ENCODE results near the gene TPCN2.

The TPCN2 gene

GRCh38 chr11:69129647-69130046 is 80.9 kb downstream of the TPCN2 start:
- no peak overlapping the region for H2BK5ac ChIP-seq (ENCODE audit: low read depth, low read length, poor library complexity)
- peaks cover 4 to 6% of the 10 kb centered on the region in 2 experiments for H3K4me1 ChIP-seq (ENCODE audit: control insufficient read depth in 1 of 2, insufficient read depth in 2 of 2, low read length in 2 of 2)
- H3K9me3 ChIP-seq (ENCODE audit: insufficient read depth, low read depth, low read length), result no peaks in the 10 kb centered on the region
- no peak overlapping the region for H3K23ac ChIP-seq (ENCODE audit: low read length)
- H2AK5ac ChIP-seq (ENCODE audit: low read length), result no peak overlapping the region
- H3K18ac ChIP-seq (ENCODE audit: low read length), result no peak overlapping the region
- H4K12ac ChIP-seq (ENCODE audit: low read depth, low read length), result no peak overlapping the region
- H3K14ac ChIP-seq (ENCODE audit: low read length), result no peak overlapping the region
- H4K91ac ChIP-seq (ENCODE audit: low read depth, low read length), result no peak overlapping the region
- no peak overlapping the region for H3K27ac ChIP-seq (ENCODE audit: low read depth, low read length)
- no peaks in the 10 kb centered on the region for H3K27me3 ChIP-seq (ENCODE audit: insufficient read depth, low read length)
- no peak overlapping the region for H3K4ac ChIP-seq (ENCODE audit: low read depth, low read length)
- no peak for DNase-seq
- no peaks in the 10 kb centered on the region for H3K36me3 ChIP-seq (ENCODE audit: control insufficient read depth in 1 of 2, insufficient read depth in 2 of 2, low read length in 2 of 2)
- H2BK12ac ChIP-seq (ENCODE audit: low read length), result no peak overlapping the region
- H3K4me2 ChIP-seq (ENCODE audit: low read length), result no peak overlapping the region
- no peak overlapping the region for H2AFZ ChIP-seq (ENCODE audit: insufficient read depth, low read length, poor library complexity)
- no peak overlapping the region for H2BK120ac ChIP-seq (ENCODE audit: insufficient read depth, low read length, poor library complexity)
- H4K8ac ChIP-seq (ENCODE audit: low read depth, low read length), result no peak overlapping the region
- H3K79me2 ChIP-seq (ENCODE audit: control insufficient read depth, insufficient read depth, low read length, poor library complexity), result no peaks in the 10 kb centered on the region
- no peak overlapping the region for H3K4me3 ChIP-seq (ENCODE audit: low read depth, low read length)
- no peak overlapping the region for H3K9ac ChIP-seq (ENCODE audit: low read length)
- no CpG with 5 or more reads among the region's 7 CpGs for WGBS (ENCODE audit: extremely low coverage, insufficient coverage, insufficient read length)
- H3K79me1 ChIP-seq (ENCODE audit: low read length), result peaks cover 4% of the 10 kb centered on the region

GRCh38 chr11:69130654-69131053 is 81.9 kb downstream of the TPCN2 start:
- H3K27me3 ChIP-seq (ENCODE audit: insufficient read depth, low read length), result no peaks in the 10 kb centered on the region
- H3K9me3 ChIP-seq (ENCODE audit: insufficient read depth, low read depth, low read length), result no peaks in the 10 kb centered on the region
- peaks cover 4 to 6% of the 10 kb centered on the region in 2 experiments for H3K4me1 ChIP-seq (ENCODE audit: control insufficient read depth in 1 of 2, insufficient read depth in 2 of 2, low read length in 2 of 2)
- peaks cover 4% of the 10 kb centered on the region for H3K79me1 ChIP-seq (ENCODE audit: low read length)
- H3K79me2 ChIP-seq (ENCODE audit: control insufficient read depth, insufficient read depth, low read length, poor library complexity), result no peaks in the 10 kb centered on the region
- H3K14ac ChIP-seq (ENCODE audit: low read length), result no peak overlapping the region
- no peak overlapping the region for H3K9ac ChIP-seq (ENCODE audit: low read length)
- H4K91ac ChIP-seq (ENCODE audit: low read depth, low read length), result no peak overlapping the region
- H4K8ac ChIP-seq (ENCODE audit: low read depth, low read length), result no peak overlapping the region
- H2BK12ac ChIP-seq (ENCODE audit: low read length), result no peak overlapping the region
- DNase-seq, result no peak
- no peak overlapping the region for H2AFZ ChIP-seq (ENCODE audit: insufficient read depth, low read length, poor library complexity)
- no peak overlapping the region for H2BK120ac ChIP-seq (ENCODE audit: insufficient read depth, low read length, poor library complexity)
- H3K23ac ChIP-seq (ENCODE audit: low read length), result no peak overlapping the region
- no peak overlapping the region for H2AK5ac ChIP-seq (ENCODE audit: low read length)
- no peaks in the 10 kb centered on the region for H3K36me3 ChIP-seq (ENCODE audit: control insufficient read depth in 1 of 2, insufficient read depth in 2 of 2, low read length in 2 of 2)
- no peak overlapping the region for H3K4me3 ChIP-seq (ENCODE audit: low read depth, low read length)
- no peak overlapping the region for H3K27ac ChIP-seq (ENCODE audit: low read depth, low read length)
- no peak overlapping the region for H2BK5ac ChIP-seq (ENCODE audit: low read depth, low read length, poor library complexity)
- no CpG with 5 or more reads among the region's 9 CpGs for WGBS (ENCODE audit: extremely low coverage, insufficient coverage, insufficient read length)
- H3K4ac ChIP-seq (ENCODE audit: low read depth, low read length), result no peak overlapping the region
- H3K18ac ChIP-seq (ENCODE audit: low read length), result no peak overlapping the region
- H3K4me2 ChIP-seq (ENCODE audit: low read length), result no peak overlapping the region
- H4K12ac ChIP-seq (ENCODE audit: low read depth, low read length), result no peak overlapping the region

- H2AFZ ChIP-seq (ENCODE audit: insufficient read depth, low read length, poor library complexity), result no peak overlapping the region
Measured at GRCh38 chr11:69131121-69131566, 82.4 kb downstream of the TPCN2 start.

GRCh38 chr11:69131644-69132300 is 83.0 kb downstream of the TPCN2 start:
- H3K79me1 ChIP-seq (ENCODE audit: low read length), result peaks cover 4% of the 10 kb centered on the region
- H3K27me3 ChIP-seq (ENCODE audit: insufficient read depth, low read length), result no peaks in the 10 kb centered on the region
- peak overlapping the region; percentile 58 for H2AK5ac ChIP-seq (ENCODE audit: low read length)
- no peak overlapping the region for H3K23ac ChIP-seq (ENCODE audit: low read length)
- H3K4ac ChIP-seq (ENCODE audit: low read depth, low read length), result no peak overlapping the region
- no CpG with 5 or more reads among the region's 15 CpGs for WGBS (ENCODE audit: extremely low coverage, insufficient coverage, insufficient read length)
- H4K12ac ChIP-seq (ENCODE audit: low read depth, low read length), result no peak overlapping the region
- H4K91ac ChIP-seq (ENCODE audit: low read depth, low read length), result peak overlapping the region; percentile 32
- no peaks in the 10 kb centered on the region for H3K36me3 ChIP-seq (ENCODE audit: control insufficient read depth in 1 of 2, insufficient read depth in 2 of 2, low read length in 2 of 2)
- peaks cover 4 to 6% of the 10 kb centered on the region in 2 experiments for H3K4me1 ChIP-seq (ENCODE audit: control insufficient read depth in 1 of 2, insufficient read depth in 2 of 2, low read length in 2 of 2)
- H3K9me3 ChIP-seq (ENCODE audit: insufficient read depth, low read depth, low read length), result no peaks in the 10 kb centered on the region
- no peak overlapping the region for H2BK5ac ChIP-seq (ENCODE audit: low read depth, low read length, poor library complexity)
- H3K4me2 ChIP-seq (ENCODE audit: low read length), result no peak overlapping the region
- H3K18ac ChIP-seq (ENCODE audit: low read length), result no peak overlapping the region
- H3K4me3 ChIP-seq (ENCODE audit: low read depth, low read length), result no peak overlapping the region
- H2BK120ac ChIP-seq (ENCODE audit: insufficient read depth, low read length, poor library complexity), result no peak overlapping the region
- H3K79me2 ChIP-seq (ENCODE audit: control insufficient read depth, insufficient read depth, low read length, poor library complexity), result no peaks in the 10 kb centered on the region
- no peak overlapping the region for H4K8ac ChIP-seq (ENCODE audit: low read depth, low read length)
- no peak overlapping the region for H3K9ac ChIP-seq (ENCODE audit: low read length)
- no peak overlapping the region for H3K27ac ChIP-seq (ENCODE audit: low read depth, low read length)
- DNase-seq, result peak; percentile 87 to 98
- H2BK12ac ChIP-seq (ENCODE audit: low read length), result peak overlapping the region; percentile 56
- no peak overlapping the region for H2AFZ ChIP-seq (ENCODE audit: insufficient read depth, low read length, poor library complexity)
- no peak overlapping the region for H3K14ac ChIP-seq (ENCODE audit: low read length)

More at GRCh38 chr11:69131121-69131566, 82.4 kb downstream of the TPCN2 start:
- no peak overlapping the region for H3K4me2 ChIP-seq (ENCODE audit: low read length)
- H3K18ac ChIP-seq (ENCODE audit: low read length), result no peak overlapping the region
- no peak overlapping the region for H3K4ac ChIP-seq (ENCODE audit: low read depth, low read length)
- no peak overlapping the region for H4K91ac ChIP-seq (ENCODE audit: low read depth, low read length)
- H4K12ac ChIP-seq (ENCODE audit: low read depth, low read length), result no peak overlapping the region
- peaks cover 4 to 6% of the 10 kb centered on the region in 2 experiments for H3K4me1 ChIP-seq (ENCODE audit: control insufficient read depth in 1 of 2, insufficient read depth in 2 of 2, low read length in 2 of 2)
- no peak overlapping the region for H2AK5ac ChIP-seq (ENCODE audit: low read length)
- WGBS (ENCODE audit: extremely low coverage, insufficient coverage, insufficient read length), result no CpG with 5 or more reads among the region's 11 CpGs
- H2BK5ac ChIP-seq (ENCODE audit: low read depth, low read length, poor library complexity), result no peak overlapping the region
- H3K9me3 ChIP-seq (ENCODE audit: insufficient read depth, low read depth, low read length), result no peaks in the 10 kb centered on the region
- H3K14ac ChIP-seq (ENCODE audit: low read length), result no peak overlapping the region
- no peak for DNase-seq
- no peak overlapping the region for H3K23ac ChIP-seq (ENCODE audit: low read length)
- H3K27ac ChIP-seq (ENCODE audit: low read depth, low read length), result no peak overlapping the region
- no peaks in the 10 kb centered on the region for H3K36me3 ChIP-seq (ENCODE audit: control insufficient read depth in 1 of 2, insufficient read depth in 2 of 2, low read length in 2 of 2)
- H2BK120ac ChIP-seq (ENCODE audit: insufficient read depth, low read length, poor library complexity), result no peak overlapping the region
- H3K79me2 ChIP-seq (ENCODE audit: control insufficient read depth, insufficient read depth, low read length, poor library complexity), result no peaks in the 10 kb centered on the region
- peaks cover 4% of the 10 kb centered on the region for H3K79me1 ChIP-seq (ENCODE audit: low read length)
- H3K27me3 ChIP-seq (ENCODE audit: insufficient read depth, low read length), result no peaks in the 10 kb centered on the region
- no peak overlapping the region for H3K4me3 ChIP-seq (ENCODE audit: low read depth, low read length)
- no peak overlapping the region for H3K9ac ChIP-seq (ENCODE audit: low read length)
- no peak overlapping the region for H2BK12ac ChIP-seq (ENCODE audit: low read length)
- no peak overlapping the region for H4K8ac ChIP-seq (ENCODE audit: low read depth, low read length)

All from trophoblast cell (in vitro differentiated cells and primary cell).